Neural progenitor cell (in vitro differentiated cells): ENCODE data around the gene MRPL47. TPM values are rescaled to one million over a fixed set of nuclear protein-coding genes. Genes with fewer than 3 reads are reported as not detected.

ENCODE experiments used
- DNase-seq: peaks from one replicate; pipeline ENCODE4 v3.0.0-alpha.2; 2016; ENCODE audit warnings: low spot score
- H2AFZ ChIP-seq: fragments of 200-600 bp; sonication (generic); replicated peaks from 2 replicates; pipeline ENCODE4 v1.6.1; 2016; ENCODE audit warnings: antibody characterized with exemption
- H3F3A ChIP-seq: fragments of 200-600 bp; sonication (generic); 2 replicates; pipeline ENCODE4 v1.6.1; 2016; ENCODE audit warnings: antibody characterized with exemption, low read depth
- H3K27ac ChIP-seq: fragments of 200-600 bp; sonication (generic); 2 replicates; pipeline ENCODE4 v1.5.1; 2016; ENCODE audit warnings: mild to moderate bottlenecking
- H3K27me3 ChIP-seq: fragments of 200-600 bp; sonication (generic); 2 replicates; pipeline ENCODE4 v1.6.1; 2016; ENCODE audit warnings: mild to moderate bottlenecking, moderate library complexity
- H3K36me3 ChIP-seq: fragments of 200-600 bp; sonication (generic); 2 replicates; pipeline ENCODE4 v1.5.1; 2016
- H3K4me1 ChIP-seq: fragments of 200-600 bp; sonication (generic); 2 replicates; pipeline ENCODE4 v1.6.1; 2016; ENCODE audit warnings: mixed run types
- H3K4me2 ChIP-seq: fragments of 200-600 bp; sonication (generic); 2 replicates; pipeline ENCODE4 v1.6.1; 2016
- H3K4me3 ChIP-seq: fragments of 200-600 bp; sonication (generic); 2 replicates; pipeline ENCODE4 v1.5.1; 2016
- H3K79me2 ChIP-seq: fragments of 200-600 bp; sonication (generic); 2 replicates; pipeline ENCODE4 v1.6.1; 2016; ENCODE audit warnings: low read depth
- H3K9ac ChIP-seq: fragments of 200-600 bp; sonication (generic); 2 replicates; pipeline ENCODE4 v1.6.1; 2016
- H3K9me3 ChIP-seq: fragments of 200-600 bp; sonication (generic); 2 replicates; pipeline ENCODE4 v1.5.1; 2016; ENCODE audit warnings: low read depth
- H4K20me1 ChIP-seq: fragments of 200-600 bp; sonication (generic); 2 replicates; pipeline ENCODE4 v1.6.1; 2016; ENCODE audit warnings: low read depth
- H3K27ac Mint-ChIP-seq: 3 replicates; pipeline ENCODE4 v1.8.0; 2021; ENCODE audit warnings: mixed read lengths
- H3K27me3 Mint-ChIP-seq: 2 replicates; pipeline ENCODE4 v1.8.0; 2022; ENCODE audit warnings: low read depth, mild to moderate bottlenecking, inconsistent platforms, moderate library complexity, mixed read lengths; ENCODE audit not compliant: insufficient read depth
- H3K36me3 Mint-ChIP-seq: 3 replicates; pipeline ENCODE4 v1.8.0; 2021; ENCODE audit warnings: mixed read lengths
- H3K4me1 Mint-ChIP-seq: 3 replicates; pipeline ENCODE4 v1.8.0; 2021; ENCODE audit warnings: mixed read lengths
- H3K4me3 Mint-ChIP-seq: 3 replicates; pipeline ENCODE4 v1.8.0; 2021; ENCODE audit warnings: mild to moderate bottlenecking, moderate library complexity, mixed read lengths
- H3K9me3 Mint-ChIP-seq: 3 replicates; pipeline ENCODE4 v1.8.0; 2020; ENCODE audit warnings: mixed read lengths
- EZH2 ChIP-seq: fragments of 200-600 bp; sonication (generic); IDR thresholded peaks from 2 replicates; pipeline ENCODE4 v1.6.1; 2017; ENCODE audit warnings: antibody characterized with exemption, mild to moderate bottlenecking, moderate library complexity
- EZH2phosphoT487 ChIP-seq: fragments of 200-600 bp; sonication (generic); IDR thresholded peaks from 2 replicates; pipeline ENCODE4 v1.6.1; 2017; ENCODE audit warnings: antibody characterized with exemption
- total RNA-seq: library from RNA; depleted of rRNA; stranded (reverse); fragments of >200 nt; gene quantifications from 2 replicates; pipeline ENCODE4 v1.2.3, GENCODE V29; 2015; ENCODE audit warnings: low replicate concordance
- TF ChIP-seq, protein P1 (sequence below): fragments of 200-600 bp; sonication (generic); IDR thresholded peaks from 2 replicates; pipeline ENCODE4 v1.5.1; 2017; ENCODE audit warnings: antibody characterized with exemption, mild to moderate bottlenecking

The MRPL47 gene
- total RNA-seq, 1 donor from 2014 or later: 64.5 TPM

DNA sequence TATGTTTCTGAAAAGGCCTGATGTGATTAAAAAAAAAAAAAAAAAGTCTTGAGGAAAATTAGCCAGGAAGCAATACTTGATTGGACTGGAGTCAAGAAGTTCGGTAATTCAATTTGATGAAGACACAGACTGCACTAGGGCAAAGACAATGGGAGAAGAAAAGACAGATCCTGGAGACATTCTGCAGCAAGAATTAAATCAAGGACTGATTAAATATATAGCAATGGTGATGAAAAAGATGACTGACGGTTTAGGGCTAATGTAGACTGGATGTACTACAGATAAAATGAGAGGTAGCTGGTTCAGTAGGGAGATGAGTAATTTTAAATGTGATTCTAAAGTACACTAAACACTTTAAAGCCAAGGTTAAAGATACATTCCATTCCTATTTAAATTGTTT lies 13.8 kb downstream of the MRPL47 start:
- no peaks in the 10 kb centered on the region for H3K79me2 ChIP-seq
- no peaks in the 10 kb centered on the region for H4K20me1 ChIP-seq
- peaks cover 37% of the 10 kb centered on the region for H3K36me3 ChIP-seq
- H2AFZ ChIP-seq: no peak overlapping the region
- H3K4me3 ChIP-seq: no peak overlapping the region
- no peaks in the 10 kb centered on the region for H3K9me3 Mint-ChIP-seq
- H3F3A ChIP-seq: peaks cover 49% of the 10 kb centered on the region
- TF ChIP-seq EZH2 (no peak), EZH2phosphoT487 (no peak)
- TF ChIP-seq, protein P1, sequence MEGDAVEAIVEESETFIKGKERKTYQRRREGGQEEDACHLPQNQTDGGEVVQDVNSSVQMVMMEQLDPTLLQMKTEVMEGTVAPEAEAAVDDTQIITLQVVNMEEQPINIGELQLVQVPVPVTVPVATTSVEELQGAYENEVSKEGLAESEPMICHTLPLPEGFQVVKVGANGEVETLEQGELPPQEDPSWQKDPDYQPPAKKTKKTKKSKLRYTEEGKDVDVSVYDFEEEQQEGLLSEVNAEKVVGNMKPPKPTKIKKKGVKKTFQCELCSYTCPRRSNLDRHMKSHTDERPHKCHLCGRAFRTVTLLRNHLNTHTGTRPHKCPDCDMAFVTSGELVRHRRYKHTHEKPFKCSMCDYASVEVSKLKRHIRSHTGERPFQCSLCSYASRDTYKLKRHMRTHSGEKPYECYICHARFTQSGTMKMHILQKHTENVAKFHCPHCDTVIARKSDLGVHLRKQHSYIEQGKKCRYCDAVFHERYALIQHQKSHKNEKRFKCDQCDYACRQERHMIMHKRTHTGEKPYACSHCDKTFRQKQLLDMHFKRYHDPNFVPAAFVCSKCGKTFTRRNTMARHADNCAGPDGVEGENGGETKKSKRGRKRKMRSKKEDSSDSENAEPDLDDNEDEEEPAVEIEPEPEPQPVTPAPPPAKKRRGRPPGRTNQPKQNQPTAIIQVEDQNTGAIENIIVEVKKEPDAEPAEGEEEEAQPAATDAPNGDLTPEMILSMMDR: no peak
- H3K4me2 ChIP-seq: no peak overlapping the region
- H3K9me3 ChIP-seq: no peaks in the 10 kb centered on the region
- no peak overlapping the region for H3K27ac Mint-ChIP-seq
- no peak overlapping the region for H3K4me3 Mint-ChIP-seq
- no peak overlapping the region for H3K9ac ChIP-seq
- no peak for DNase-seq
- peaks cover 9% of the 10 kb centered on the region for H3K36me3 Mint-ChIP-seq
- no peaks in the 10 kb centered on the region for H3K27me3 Mint-ChIP-seq
- H3K27ac ChIP-seq: no peak overlapping the region
- no peaks in the 10 kb centered on the region for H3K4me1 ChIP-seq
- H3K27me3 ChIP-seq: no peaks in the 10 kb centered on the region
- no peaks in the 10 kb centered on the region for H3K4me1 Mint-ChIP-seq

GRCh38 chr3:179589143-179589542 lies 15.3 kb downstream of the MRPL47 start:
- peaks cover 36% of the 10 kb centered on the region for H3K36me3 ChIP-seq
- peaks cover 57% of the 10 kb centered on the region for H3F3A ChIP-seq
- Mint-ChIP-seq H3K36me3 (peaks cover 10% of the 10 kb centered on the region), H3K27me3 (no peaks in the 10 kb centered on the region), H3K9me3 (no peaks in the 10 kb centered on the region), H3K4me1 (no peaks in the 10 kb centered on the region), H3K4me3 (no peak overlapping the region), H3K27ac (no peak overlapping the region)
- H3K4me3 ChIP-seq: no peak overlapping the region
- no peak overlapping the region for H3K27ac ChIP-seq
- no peaks in the 10 kb centered on the region for H3K4me1 ChIP-seq
- no peaks in the 10 kb centered on the region for H3K27me3 ChIP-seq
- DNase-seq: no peak
- H3K9ac ChIP-seq: no peak overlapping the region
- H3K9me3 ChIP-seq: no peaks in the 10 kb centered on the region
- H2AFZ ChIP-seq: no peak overlapping the region
- no peaks in the 10 kb centered on the region for H3K79me2 ChIP-seq
- H4K20me1 ChIP-seq: no peaks in the 10 kb centered on the region
- H3K4me2 ChIP-seq: no peak overlapping the region
- no peak for TF ChIP-seq EZH2
- no peak for TF ChIP-seq EZH2phosphoT487
- TF ChIP-seq, protein P1: no peak

DNA sequence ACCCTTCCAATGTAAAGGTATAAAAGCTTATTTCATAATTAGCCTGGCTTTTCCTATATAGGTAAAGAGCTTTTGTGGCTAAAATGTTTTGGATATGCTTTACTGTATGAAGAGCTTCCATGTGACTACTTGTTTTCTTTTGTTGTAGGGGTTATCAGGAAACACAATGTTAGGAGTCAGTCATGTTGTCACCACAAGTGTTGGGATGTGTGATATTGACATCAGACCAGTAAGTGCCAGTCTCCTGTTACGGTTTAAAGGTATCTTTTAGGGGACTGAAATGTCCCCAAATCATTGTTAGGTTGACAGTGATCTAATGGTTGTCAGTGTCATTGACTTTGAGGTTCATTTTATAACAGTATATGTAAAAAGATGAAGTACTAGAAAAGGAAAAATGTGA lies 23.4 kb downstream of the MRPL47 start:
- H3K27ac Mint-ChIP-seq: no peak overlapping the region
- no peaks in the 10 kb centered on the region for H3K27me3 Mint-ChIP-seq
- no peak overlapping the region for H3K9ac ChIP-seq
- H3K9me3 ChIP-seq: no peaks in the 10 kb centered on the region
- no peaks in the 10 kb centered on the region for H3K27me3 ChIP-seq
- H4K20me1 ChIP-seq: no peaks in the 10 kb centered on the region
- TF ChIP-seq, protein P1: no peak
- TF ChIP-seq EZH2 (no peak), EZH2phosphoT487 (no peak)
- H2AFZ ChIP-seq: no peak overlapping the region
- no peaks in the 10 kb centered on the region for H3K4me1 Mint-ChIP-seq
- DNase-seq: no peak
- H3K36me3 ChIP-seq: peaks cover 35% of the 10 kb centered on the region
- peaks cover 29% of the 10 kb centered on the region for H3F3A ChIP-seq
- H3K4me2 ChIP-seq: no peak overlapping the region
- H3K4me1 ChIP-seq: no peaks in the 10 kb centered on the region
- peaks cover 21% of the 10 kb centered on the region for H3K36me3 Mint-ChIP-seq
- H3K4me3 ChIP-seq: no peak overlapping the region
- no peaks in the 10 kb centered on the region for H3K9me3 Mint-ChIP-seq
- H3K27ac ChIP-seq: no peak overlapping the region
- H3K79me2 ChIP-seq: no peaks in the 10 kb centered on the region
- H3K4me3 Mint-ChIP-seq: no peak overlapping the region
